Right lung (tissue), 5 donors: ENCODE results near the gene MYL3. TPM values are rescaled to one million over a fixed set of nuclear protein-coding genes. Genes with fewer than 3 reads are reported as not detected.

Source experiments
- DNase-seq, 2 donors: peaks; one replicate each; pipeline ENCODE4 v3.0.0-alpha.2; 2013
- polyA plus RNA-seq, 5 donors: library from polyadenylated mRNA; unstranded; fragments of 120-200 nt; gene quantifications; one replicate each; pipeline versions ENCODE4 v1.2.1 to v1.2.3, GENCODE V29; 2013; ENCODE audit warnings: inconsistent platforms in 1 of 5, low replicate concordance in 1 of 5; ENCODE audit not compliant: insufficient read length in 5 of 5, insufficient read depth in 1 of 5

Gene MYL3
- polyA plus RNA-seq, 5 donors: 7.3 to 25.7 (median 10.4) TPM

- DNase-seq: no peak
These were observed 37.1 kb upstream of the MYL3 start for GRCh38 chr3:46900356-46900755.

- no peak for DNase-seq
These were observed 36.7 kb upstream of the MYL3 start for GRCh38 chr3:46900007-46900292.

- no peak for DNase-seq
These were observed 36.1 kb upstream of the MYL3 start for GRCh38 chr3:46899151-46900006.

GRCh38 chr3:46898321-46899150 is 35.3 kb upstream of the MYL3 start:
- DNase-seq: no peak

GRCh38 chr3:46897829-46898320 is 34.6 kb upstream of the MYL3 start:
- DNase-seq: no peak

- no peak for DNase-seq
These were observed 33.8 kb upstream of the MYL3 start for GRCh38 chr3:46897031-46897430.

- DNase-seq: no peak
These were observed 33.1 kb upstream of the MYL3 start for GRCh38 chr3:46896386-46896785.

GRCh38 chr3:46895761-46896160 is 32.5 kb upstream of the MYL3 start:
- DNase-seq: no peak

GRCh38 chr3:46895204-46895660 is 32.0 kb upstream of the MYL3 start:
- DNase-seq: no peak

GRCh38 chr3:46894256-46894655 is 31.0 kb upstream of the MYL3 start:
- no peak for DNase-seq

- DNase-seq: no peak
These were observed 30.5 kb upstream of the MYL3 start for GRCh38 chr3:46893763-46894162.

- no peak for DNase-seq
These were observed 30.0 kb upstream of the MYL3 start for GRCh38 chr3:46893146-46893748.

- peak; percentile 74 to 75 for DNase-seq
These were observed 29.3 kb upstream of the MYL3 start for GRCh38 chr3:46892285-46893145.

- DNase-seq: no peak
These were observed 27.9 kb upstream of the MYL3 start for GRCh38 chr3:46891132-46891531.

- no peak for DNase-seq
These were observed 26.9 kb upstream of the MYL3 start for GRCh38 chr3:46890132-46890531.

- DNase-seq: peak; percentile 79 to 80
These were observed 26.3 kb upstream of the MYL3 start for GRCh38 chr3:46889381-46890110.

- no peak for DNase-seq
These were observed 25.5 kb upstream of the MYL3 start for GRCh38 chr3:46888705-46889104.

- DNase-seq: no peak
These were observed 24.8 kb upstream of the MYL3 start for GRCh38 chr3:46887980-46888494.

- DNase-seq: no peak
These were observed 22.4 kb upstream of the MYL3 start for GRCh38 chr3:46885612-46886011.

GRCh38 chr3:46884929-46885328 is 21.7 kb upstream of the MYL3 start:
- no peak for DNase-seq

- DNase-seq: no peak
These were observed 21.2 kb upstream of the MYL3 start for GRCh38 chr3:46884427-46884826.
